ENCODE results near the gene CSK.
A peak's percentile ranks its signal among the peaks of the same experiment; 100 is the strongest.

CSK gene

DNA sequence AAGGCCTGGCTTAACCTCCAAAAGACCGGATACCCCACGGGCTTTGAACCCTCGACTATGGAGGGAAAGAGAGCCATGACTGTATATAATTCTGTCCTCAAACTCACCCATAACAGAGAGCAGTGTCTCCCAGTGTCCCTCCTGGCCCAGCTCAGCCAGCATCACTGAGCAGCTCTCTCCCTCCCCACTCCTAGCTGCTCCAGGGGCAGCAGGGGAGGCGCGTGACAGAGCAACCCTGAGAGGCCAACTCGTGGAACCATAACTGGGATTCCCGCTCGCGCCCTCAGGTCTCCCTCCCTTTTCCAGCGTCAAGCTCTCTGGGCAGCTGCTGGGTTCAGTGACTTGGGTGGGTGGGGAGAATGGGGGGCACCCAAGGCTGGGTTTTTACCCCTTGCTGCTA, 44.0 kb downstream of the CSK start:
- H3K79me2 ChIP-seq (ENCODE audit: insufficient read depth, low read length) = no peaks in the 10 kb centered on the region
- no peak overlapping the region for H2AFZ ChIP-seq (ENCODE audit: low read depth, low read length)
- H3K9me3 ChIP-seq (ENCODE audit: insufficient read depth, low read length, severe bottlenecking) = no peaks in the 10 kb centered on the region
- peak overlapping the region; percentile 42; the same call in 1 of the 2 replicates for H3K4me2 ChIP-seq (ENCODE audit: insufficient read depth, low read length)
- H3K27me3 ChIP-seq (ENCODE audit: insufficient read depth, low read length, poor library complexity) = peaks cover under 1% of the 10 kb centered on the region
- ATAC-seq (ENCODE audit: insufficient read depth, low read depth) = 0 out of 3 replicates have a peak, but pooled peaks have one; percentile 2
- no peak overlapping the region for H3K4me3 ChIP-seq (ENCODE audit: low read depth in 1 of 2, low read length in 2 of 2)
- no peak overlapping the region for H3K27ac ChIP-seq (ENCODE audit: low read length)
- H3K36me3 ChIP-seq (ENCODE audit: insufficient read depth, low read length) = no peaks in the 10 kb centered on the region
- DNase-seq = no peak
- H3K9ac ChIP-seq (ENCODE audit: low read depth, low read length) = no peak overlapping the region
- H4K20me1 ChIP-seq (ENCODE audit: insufficient read depth, low read length) = peaks cover 16% of the 10 kb centered on the region
- TF ChIP-seq, protein P1, sequence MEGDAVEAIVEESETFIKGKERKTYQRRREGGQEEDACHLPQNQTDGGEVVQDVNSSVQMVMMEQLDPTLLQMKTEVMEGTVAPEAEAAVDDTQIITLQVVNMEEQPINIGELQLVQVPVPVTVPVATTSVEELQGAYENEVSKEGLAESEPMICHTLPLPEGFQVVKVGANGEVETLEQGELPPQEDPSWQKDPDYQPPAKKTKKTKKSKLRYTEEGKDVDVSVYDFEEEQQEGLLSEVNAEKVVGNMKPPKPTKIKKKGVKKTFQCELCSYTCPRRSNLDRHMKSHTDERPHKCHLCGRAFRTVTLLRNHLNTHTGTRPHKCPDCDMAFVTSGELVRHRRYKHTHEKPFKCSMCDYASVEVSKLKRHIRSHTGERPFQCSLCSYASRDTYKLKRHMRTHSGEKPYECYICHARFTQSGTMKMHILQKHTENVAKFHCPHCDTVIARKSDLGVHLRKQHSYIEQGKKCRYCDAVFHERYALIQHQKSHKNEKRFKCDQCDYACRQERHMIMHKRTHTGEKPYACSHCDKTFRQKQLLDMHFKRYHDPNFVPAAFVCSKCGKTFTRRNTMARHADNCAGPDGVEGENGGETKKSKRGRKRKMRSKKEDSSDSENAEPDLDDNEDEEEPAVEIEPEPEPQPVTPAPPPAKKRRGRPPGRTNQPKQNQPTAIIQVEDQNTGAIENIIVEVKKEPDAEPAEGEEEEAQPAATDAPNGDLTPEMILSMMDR (IDR thresholded peaks at IDR 0.05; ENCODE audit: borderline replicate concordance, extremely low read depth, low read length, poor library complexity, severe bottlenecking) = no peak
- no peak for TF ChIP-seq EZH2 (IDR thresholded peaks at IDR 0.05; ENCODE audit: borderline replicate concordance, low read depth, low read length, severe bottlenecking)
- peaks cover 3% of the 10 kb centered on the region; the same call in 1 of the 2 replicates for H3K4me1 ChIP-seq (ENCODE audit: insufficient read depth, low read length)

DNA sequence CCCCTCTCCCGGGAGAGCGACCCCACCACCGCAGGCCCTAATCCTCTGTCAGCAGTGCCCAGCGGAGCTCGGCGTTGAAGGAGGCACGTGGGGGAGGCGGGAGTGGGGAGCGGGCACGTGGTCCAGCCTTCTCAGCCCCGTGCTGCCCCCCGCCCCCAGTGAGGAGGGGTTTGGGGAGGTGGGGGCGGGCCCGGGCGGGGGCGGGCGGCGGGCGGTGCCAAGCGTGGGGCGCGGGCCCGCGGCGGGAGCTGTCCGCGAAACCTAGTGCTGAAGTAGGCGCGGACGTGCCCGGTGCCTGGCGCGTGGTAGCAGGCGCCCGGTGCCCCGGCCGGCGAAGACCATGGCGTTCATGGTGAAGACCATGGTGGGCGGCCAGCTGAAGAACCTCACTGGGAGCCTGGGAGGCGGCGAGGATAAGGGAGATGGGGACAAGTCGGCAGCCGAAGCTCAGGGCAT, 44.5 kb downstream of the CSK start, which contains the start of gene CPLX3:
CPLX3 (plus strand) TSS at position 264 of the 456 bp plus-strand sequence; CDS start at position 341, 77 bp downstream.
- Histone ChIP-seq H3K4me3 (ENCODE audit: low read depth in 1 of 2, low read length in 2 of 2) (no peak within 1 kb of the TSS), H3K27me3 (ENCODE audit: insufficient read depth, low read length, poor library complexity) (no peaks in the 10 kb centered on the region), H3K27ac (ENCODE audit: low read length) (no peak within 1 kb of the TSS)

DNA sequence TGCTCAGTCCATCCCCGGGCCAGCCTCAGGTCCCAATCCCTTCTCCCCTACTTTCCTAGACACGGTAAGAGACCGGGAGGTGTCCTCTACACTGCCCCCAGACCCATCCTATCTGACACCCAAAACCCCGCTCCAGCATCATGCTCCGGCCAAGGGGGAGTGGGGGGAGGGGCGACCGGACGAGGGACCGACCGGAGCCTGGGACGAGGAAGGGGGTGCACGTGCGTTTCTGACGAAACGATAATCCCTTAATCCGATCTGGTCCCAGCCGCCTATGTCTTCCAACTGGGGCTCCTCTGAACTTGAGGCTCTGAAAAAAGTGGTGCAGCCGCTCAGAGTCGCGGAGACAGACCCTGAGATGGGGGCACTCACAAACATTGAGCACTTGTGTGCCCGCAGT, 45.0 kb downstream of the CSK start:
- H3K9ac ChIP-seq (ENCODE audit: low read depth, low read length) = no peak overlapping the region
- H3K79me2 ChIP-seq (ENCODE audit: insufficient read depth, low read length) = no peaks in the 10 kb centered on the region
- no peak overlapping the region for H3K4me3 ChIP-seq (ENCODE audit: low read depth in 1 of 2, low read length in 2 of 2)
- no peak overlapping the region for H3K4me2 ChIP-seq (ENCODE audit: insufficient read depth, low read length)
- peaks cover 16% of the 10 kb centered on the region for H4K20me1 ChIP-seq (ENCODE audit: insufficient read depth, low read length)
- no peaks in the 10 kb centered on the region for H3K36me3 ChIP-seq (ENCODE audit: insufficient read depth, low read length)
- peaks cover 3% of the 10 kb centered on the region; the same call in 1 of the 2 replicates for H3K4me1 ChIP-seq (ENCODE audit: insufficient read depth, low read length)
- H3K27ac ChIP-seq (ENCODE audit: low read length) = no peak overlapping the region
- ATAC-seq (ENCODE audit: insufficient read depth, low read depth) = no peak
- TF ChIP-seq, protein P1 (IDR thresholded peaks at IDR 0.05; ENCODE audit: borderline replicate concordance, extremely low read depth, low read length, poor library complexity, severe bottlenecking) = no peak
- no peak for TF ChIP-seq EZH2 (IDR thresholded peaks at IDR 0.05; ENCODE audit: borderline replicate concordance, low read depth, low read length, severe bottlenecking)
- no peak for DNase-seq
- H3K27me3 ChIP-seq (ENCODE audit: insufficient read depth, low read length, poor library complexity) = no peaks in the 10 kb centered on the region
- H2AFZ ChIP-seq (ENCODE audit: low read depth, low read length) = no peak overlapping the region
- H3K9me3 ChIP-seq (ENCODE audit: insufficient read depth, low read length, severe bottlenecking) = no peaks in the 10 kb centered on the region

More for the DNA sequence above, 44.5 kb downstream of the CSK start, which contains the start of gene CPLX3:
- Histone ChIP-seq H2AFZ (ENCODE audit: low read depth, low read length) (no peak within 1 kb of the TSS), H3K9ac (ENCODE audit: low read depth, low read length) (no peak within 1 kb of the TSS), H3K4me2 (ENCODE audit: insufficient read depth, low read length) (peak within 1 kb of the TSS; percentile 42; the same call in 1 of the 2 replicates), H3K79me2 (ENCODE audit: insufficient read depth, low read length) (no peaks in the 10 kb centered on the region), H3K9me3 (ENCODE audit: insufficient read depth, low read length, severe bottlenecking) (no peaks in the 10 kb centered on the region), H3K4me1 (ENCODE audit: insufficient read depth, low read length) (peaks cover 3% of the 10 kb centered on the region; the same call in 1 of the 2 replicates), H3K36me3 (ENCODE audit: insufficient read depth, low read length) (no peaks in the 10 kb centered on the region), H4K20me1 (ENCODE audit: insufficient read depth, low read length) (peaks cover 16% of the 10 kb centered on the region)
- TF ChIP-seq, protein P1 (IDR thresholded peaks at IDR 0.05; ENCODE audit: borderline replicate concordance, extremely low read depth, low read length, poor library complexity, severe bottlenecking) = no peak
- no peak for TF ChIP-seq EZH2 (IDR thresholded peaks at IDR 0.05; ENCODE audit: borderline replicate concordance, low read depth, low read length, severe bottlenecking)
- peak; percentile 86 for ATAC-seq (ENCODE audit: insufficient read depth, low read depth)
- peak; percentile 68 for DNase-seq

Measured in DND-41 (cell line).